Measurements from ENCODE around the gene KCNQ4. TPM values are rescaled to one million over a fixed set of nuclear protein-coding genes. Genes with fewer than 3 reads are reported as not detected.
A peak's percentile ranks its signal among the peaks of the same experiment; 100 is the strongest.

The KCNQ4 gene
- total and polyA plus RNA-seq, 2 donors (not counting 3 experiments of a cell fraction or from before 2014, with no cell fraction given): 0.06 to 0.07 TPM

- no peaks in the 10 kb centered on the region for H3K4me1 ChIP-seq (ENCODE audit: control insufficient read depth, extremely low read depth, insufficient read depth, low read length)
- H3K36me3 ChIP-seq (ENCODE audit: control insufficient read depth in 2 of 2, extremely low read depth in 1 of 2, insufficient read depth in 2 of 2, low read length in 2 of 2): no peaks in the 10 kb centered on the region
- dilution Hi-C loops (cut with MboI; ENCODE audit: extremely low pct_ligation_motif_present, low sequenced_read_pairs): no loop called here
- intact Hi-C loops (cut with micrococcal nuclease): no loop called here
- H3K79me2 ChIP-seq (ENCODE audit: control insufficient read depth, insufficient read depth, low read length): no peaks in the 10 kb centered on the region
- CTCF ChIA-PET: interaction anchor here (0.6 to 23.4 kb wide), 3 partner anchors 81 to 225 kb away, joined by 3 to 898 read pairs (median 3); no protein-coding TSS in a partner anchor
- POLR2A ChIA-PET: no interaction called here
- no peak overlapping the region for H3K4me3 ChIP-seq (replicated peaks in 1 of 3; ENCODE audit: insufficient read depth in 1 of 3, low read depth in 1 of 3, low read length in 3 of 3)
- H3K27ac ChIP-seq (ENCODE audit: insufficient read depth, low read depth, low read length): no peak overlapping the region
- no peaks in the 10 kb centered on the region for H3K27me3 ChIP-seq (ENCODE audit: control insufficient read depth in 2 of 2, insufficient read depth in 2 of 2, low read length in 2 of 2)
- H3K9me3 ChIP-seq (replicated peaks; ENCODE audit: control insufficient read depth, insufficient read depth, low read length): no peaks in the 10 kb centered on the region
- FAIRE-seq (peak; percentile 46), DNase-seq (ENCODE audit: low read depth, low spot score) (no peak)
- TF ChIP-seq POLR2AphosphoS5 (IDR thresholded peaks at IDR 0.05; ENCODE audit: insufficient read depth, low read depth, low read length) (no peak), CTCF (IDR thresholded peaks at IDR 0.05; ENCODE audit: extremely low read depth in 1 of 2, insufficient read depth in 1 of 2, low read depth in 1 of 2, low read length in 2 of 2) (peak; percentile 23 to 37), JUN (IDR thresholded peaks at IDR 0.05; ENCODE audit: borderline replicate concordance, insufficient read depth, insufficient read length, low read depth) (no peak)
- H3K9ac ChIP-seq (replicated peaks; ENCODE audit: extremely low read depth, insufficient read depth, low read length): no peak overlapping the region
- no peaks in the 10 kb centered on the region for H4K20me1 ChIP-seq (replicated peaks; ENCODE audit: control insufficient read depth, extremely low read depth, insufficient read depth, low read length)
- no peak overlapping the region for H2AFZ ChIP-seq (ENCODE audit: low read depth, low read length)
- BruUV-seq (replicated peaks): no TSS peak
- no peak overlapping the region for H3K4me2 ChIP-seq (ENCODE audit: insufficient read depth, low read length)
- H3K9me1 ChIP-seq (replicated peaks; ENCODE audit: control insufficient read depth, extremely low read depth, insufficient read depth, low read length): no peaks in the 10 kb centered on the region
Observed at GRCh38 chr1:40855513-40855912, 71.9 kb downstream of the KCNQ4 start.

GRCh38 chr1:40856116-40856515 is 72.5 kb downstream of the KCNQ4 start:
- BruUV-seq (replicated peaks): no TSS peak
- no peaks in the 10 kb centered on the region for H4K20me1 ChIP-seq (replicated peaks; ENCODE audit: control insufficient read depth, extremely low read depth, insufficient read depth, low read length)
- H3K4me1 ChIP-seq (ENCODE audit: control insufficient read depth, extremely low read depth, insufficient read depth, low read length): peaks cover 4% of the 10 kb centered on the region
- H3K36me3 ChIP-seq (ENCODE audit: control insufficient read depth in 2 of 2, extremely low read depth in 1 of 2, insufficient read depth in 2 of 2, low read length in 2 of 2): no peaks in the 10 kb centered on the region
- TF ChIP-seq POLR2A (IDR thresholded peaks at IDR 0.05; ENCODE audit: low read depth, low read length): no peak
- TF ChIP-seq FOS (IDR thresholded peaks at IDR 0.05; ENCODE audit: borderline replicate concordance, insufficient read depth, low read length): no peak
- no peak for TF ChIP-seq JUN (IDR thresholded peaks at IDR 0.05; ENCODE audit: borderline replicate concordance, insufficient read depth, insufficient read length, low read depth)
- TF ChIP-seq POLR2AphosphoS5 (IDR thresholded peaks at IDR 0.05; ENCODE audit: insufficient read depth, low read depth, low read length): no peak
- H3K27ac ChIP-seq (ENCODE audit: insufficient read depth, low read depth, low read length): no peak overlapping the region
- H3K9me1 ChIP-seq (replicated peaks; ENCODE audit: control insufficient read depth, extremely low read depth, insufficient read depth, low read length): no peaks in the 10 kb centered on the region
- no peaks in the 10 kb centered on the region for H3K27me3 ChIP-seq (ENCODE audit: control insufficient read depth in 2 of 2, insufficient read depth in 2 of 2, low read length in 2 of 2)
- no peak overlapping the region for H2AFZ ChIP-seq (ENCODE audit: low read depth, low read length)
- no peaks in the 10 kb centered on the region for H3K79me2 ChIP-seq (ENCODE audit: control insufficient read depth, insufficient read depth, low read length)
- dilution Hi-C loops (cut with MboI; ENCODE audit: extremely low pct_ligation_motif_present, low sequenced_read_pairs) (no loop called here), intact Hi-C loops (cut with micrococcal nuclease) (no loop called here)
- no peak overlapping the region for H3K9ac ChIP-seq (replicated peaks; ENCODE audit: extremely low read depth, insufficient read depth, low read length)
- H3K4me3 ChIP-seq (replicated peaks in 1 of 3; ENCODE audit: insufficient read depth in 1 of 3, low read depth in 1 of 3, low read length in 3 of 3): no peak overlapping the region
- CTCF ChIA-PET: interaction anchor here (0.8 to 23.4 kb wide), 2 partner anchors 82 to 92 kb away, joined by 3 to 898 read pairs; no protein-coding TSS in a partner anchor
- DNase-seq (ENCODE audit: low read depth, low spot score) (no peak), FAIRE-seq (no peak)
- no peak overlapping the region for H3K4me2 ChIP-seq (ENCODE audit: insufficient read depth, low read length)
- H3K9me3 ChIP-seq (replicated peaks; ENCODE audit: control insufficient read depth, insufficient read depth, low read length): no peaks in the 10 kb centered on the region
- POLR2A ChIA-PET: no interaction called here
